A549 treated with CpdA at 1 μM for 4 hours (cell line): ENCODE measurements around the gene RAP1GDS1. TPM values are rescaled to one million over a fixed set of nuclear protein-coding genes. Genes with fewer than 3 reads are reported as not detected.

Experiments
- total RNA-seq: library from RNA; stranded (reverse); fragments of 200-300 nt; extraction: Qiagen RNA extraction; gene quantifications from 5 replicates; pipeline ENCODE4 v1.2.3, GENCODE V29; 2022; ENCODE audit warnings: low read depth

The RAP1GDS1 gene, protein sequence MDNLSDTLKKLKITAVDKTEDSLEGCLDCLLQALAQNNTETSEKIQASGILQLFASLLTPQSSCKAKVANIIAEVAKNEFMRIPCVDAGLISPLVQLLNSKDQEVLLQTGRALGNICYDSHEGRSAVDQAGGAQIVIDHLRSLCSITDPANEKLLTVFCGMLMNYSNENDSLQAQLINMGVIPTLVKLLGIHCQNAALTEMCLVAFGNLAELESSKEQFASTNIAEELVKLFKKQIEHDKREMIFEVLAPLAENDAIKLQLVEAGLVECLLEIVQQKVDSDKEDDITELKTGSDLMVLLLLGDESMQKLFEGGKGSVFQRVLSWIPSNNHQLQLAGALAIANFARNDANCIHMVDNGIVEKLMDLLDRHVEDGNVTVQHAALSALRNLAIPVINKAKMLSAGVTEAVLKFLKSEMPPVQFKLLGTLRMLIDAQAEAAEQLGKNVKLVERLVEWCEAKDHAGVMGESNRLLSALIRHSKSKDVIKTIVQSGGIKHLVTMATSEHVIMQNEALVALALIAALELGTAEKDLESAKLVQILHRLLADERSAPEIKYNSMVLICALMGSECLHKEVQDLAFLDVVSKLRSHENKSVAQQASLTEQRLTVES
- total RNA-seq, result 21.1 to 27.4 TPM (median 25.4 TPM) in 5 replicates

DNA sequence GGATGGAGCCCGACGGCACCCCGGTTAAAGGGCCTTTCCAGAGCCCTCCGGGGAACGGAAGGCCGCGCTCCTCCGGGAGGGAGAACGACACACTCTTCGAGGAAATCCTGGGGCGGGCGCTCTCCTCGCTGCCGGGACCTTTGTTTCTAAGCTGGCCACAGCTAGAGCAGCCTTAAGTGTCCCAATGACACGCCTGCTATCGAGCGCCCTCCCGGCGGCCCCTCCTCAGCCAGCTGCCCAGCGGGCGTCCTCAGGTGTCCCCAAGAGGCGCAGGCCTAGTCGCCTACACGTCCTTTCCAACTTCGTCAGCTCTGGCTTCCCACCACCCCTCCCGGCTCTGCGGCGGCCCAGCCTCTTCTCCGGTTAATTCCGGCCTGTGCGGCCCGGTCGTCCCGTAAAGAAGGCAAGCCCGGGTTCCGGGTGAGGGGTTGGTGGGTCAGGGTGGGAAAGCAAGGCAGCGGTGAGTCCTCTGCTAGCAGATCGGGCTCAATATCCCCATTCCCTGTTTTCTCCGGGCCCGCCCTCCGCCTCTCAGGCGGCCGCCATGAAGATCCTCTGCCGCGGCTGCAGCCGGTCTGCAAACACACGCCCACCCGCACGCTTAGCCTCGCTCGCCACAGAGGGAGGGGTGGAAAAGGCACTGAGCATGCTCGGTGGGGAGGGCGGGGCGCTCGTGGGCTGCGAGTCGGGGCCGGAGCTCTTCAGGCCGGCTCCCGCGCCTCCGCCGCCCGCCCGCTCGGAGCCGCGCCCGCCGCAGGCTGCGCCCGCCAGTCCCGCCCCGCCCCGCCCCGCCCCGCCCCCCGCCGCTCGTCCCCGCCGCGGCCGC is at the start of gene RAP1GDS1:
Gene RAP1GDS1, plus strand, starts transcription at position 806 of the 826 bp plus-strand sequence. CDS start 182 bp downstream, outside the sequence.

Other genes with a start within 250 kb of the RAP1GDS1 start
- not detected in 5 replicates for gene STPG2, start 117.9 kb upstream of the RAP1GDS1 start, total RNA-seq